ENCODE results near the gene GPSM3.

Gene GPSM3

DNA sequence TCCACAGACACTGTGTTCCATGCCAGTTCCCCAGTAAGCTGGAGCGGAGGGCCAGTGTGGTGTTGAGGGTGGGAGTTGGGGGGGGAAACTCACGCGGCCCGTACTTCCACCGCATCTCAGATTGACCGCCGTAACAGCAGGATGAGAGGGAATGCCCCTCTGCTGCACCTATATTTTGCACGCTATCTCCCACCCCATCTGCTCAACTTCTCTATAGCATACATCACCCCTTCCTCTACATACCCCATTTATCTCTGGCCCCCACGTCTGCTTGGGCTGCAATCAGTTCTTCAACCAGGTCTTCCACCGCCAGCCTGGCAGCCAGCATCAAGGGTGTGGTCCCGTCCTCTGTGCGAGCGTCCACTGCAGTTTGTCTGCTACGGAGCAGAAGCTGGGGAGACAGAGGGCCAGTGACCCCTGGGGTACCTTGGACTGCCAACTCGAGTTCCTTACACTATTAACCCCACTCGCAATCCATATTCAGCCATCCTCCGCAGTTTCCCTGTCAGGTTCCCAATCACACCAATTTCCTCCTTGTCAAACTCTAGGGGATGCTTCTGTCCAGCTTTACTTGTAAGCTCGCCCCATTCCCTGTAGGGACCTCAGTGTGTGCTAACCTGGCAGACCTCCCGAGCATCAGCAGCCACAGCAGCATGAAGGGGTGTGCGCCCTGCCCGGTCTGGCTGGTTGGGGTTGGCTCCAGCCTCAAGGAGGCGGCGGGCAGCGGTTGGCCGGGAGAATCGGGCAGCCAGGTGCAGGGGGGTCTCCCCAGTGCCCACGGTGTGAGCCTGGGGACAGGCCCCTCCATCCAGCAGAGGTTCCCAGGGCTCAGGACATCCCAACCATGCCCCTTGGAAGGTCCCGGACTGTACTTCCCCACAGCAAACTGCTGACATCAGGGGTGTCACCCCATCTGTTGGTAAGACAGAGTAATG, 4.5 kb upstream of the GPSM3 start:
- H3K9ac ChIP-seq (ENCODE audit: low read length): peak overlapping the region; percentile 71
- H3K4me2 ChIP-seq (ENCODE audit: low read depth, low read length, poor library complexity, severe bottlenecking): peak overlapping the region; percentile 72
- no peaks in the 10 kb centered on the region for H3K9me2 ChIP-seq (replicated peaks; ENCODE audit: insufficient read depth, low read length)
- H3K27me3 ChIP-seq (ENCODE audit: low read length): no peaks in the 10 kb centered on the region
- no peaks in the 10 kb centered on the region for H4K20me1 ChIP-seq (ENCODE audit: low read depth, low read length)
- TF ChIP-seq, protein P1, sequence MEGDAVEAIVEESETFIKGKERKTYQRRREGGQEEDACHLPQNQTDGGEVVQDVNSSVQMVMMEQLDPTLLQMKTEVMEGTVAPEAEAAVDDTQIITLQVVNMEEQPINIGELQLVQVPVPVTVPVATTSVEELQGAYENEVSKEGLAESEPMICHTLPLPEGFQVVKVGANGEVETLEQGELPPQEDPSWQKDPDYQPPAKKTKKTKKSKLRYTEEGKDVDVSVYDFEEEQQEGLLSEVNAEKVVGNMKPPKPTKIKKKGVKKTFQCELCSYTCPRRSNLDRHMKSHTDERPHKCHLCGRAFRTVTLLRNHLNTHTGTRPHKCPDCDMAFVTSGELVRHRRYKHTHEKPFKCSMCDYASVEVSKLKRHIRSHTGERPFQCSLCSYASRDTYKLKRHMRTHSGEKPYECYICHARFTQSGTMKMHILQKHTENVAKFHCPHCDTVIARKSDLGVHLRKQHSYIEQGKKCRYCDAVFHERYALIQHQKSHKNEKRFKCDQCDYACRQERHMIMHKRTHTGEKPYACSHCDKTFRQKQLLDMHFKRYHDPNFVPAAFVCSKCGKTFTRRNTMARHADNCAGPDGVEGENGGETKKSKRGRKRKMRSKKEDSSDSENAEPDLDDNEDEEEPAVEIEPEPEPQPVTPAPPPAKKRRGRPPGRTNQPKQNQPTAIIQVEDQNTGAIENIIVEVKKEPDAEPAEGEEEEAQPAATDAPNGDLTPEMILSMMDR (IDR thresholded peaks at IDR 0.05; ENCODE audit: insufficient read depth, low read length, poor library complexity, severe bottlenecking): no peak
- H3K36me3 ChIP-seq (ENCODE audit: low read length): no peaks in the 10 kb centered on the region
- H3K4me3 ChIP-seq (ENCODE audit: insufficient read depth, low read length, poor library complexity, severe bottlenecking): peak overlapping the region; percentile 62
- no peaks in the 10 kb centered on the region for H3K9me3 ChIP-seq (ENCODE audit: insufficient read depth, low read length)
- H3K27ac ChIP-seq (ENCODE audit: low read depth, low read length): no peak overlapping the region
- H3F3A ChIP-seq (ENCODE audit: insufficient read depth): peaks cover 36% of the 10 kb centered on the region
- peak overlapping the region; percentile 16 for H2AFZ ChIP-seq (ENCODE audit: low read depth, low read length, severe bottlenecking)
- peaks cover 5% of the 10 kb centered on the region for H3K79me2 ChIP-seq (ENCODE audit: insufficient read depth, low read length)

DNA sequence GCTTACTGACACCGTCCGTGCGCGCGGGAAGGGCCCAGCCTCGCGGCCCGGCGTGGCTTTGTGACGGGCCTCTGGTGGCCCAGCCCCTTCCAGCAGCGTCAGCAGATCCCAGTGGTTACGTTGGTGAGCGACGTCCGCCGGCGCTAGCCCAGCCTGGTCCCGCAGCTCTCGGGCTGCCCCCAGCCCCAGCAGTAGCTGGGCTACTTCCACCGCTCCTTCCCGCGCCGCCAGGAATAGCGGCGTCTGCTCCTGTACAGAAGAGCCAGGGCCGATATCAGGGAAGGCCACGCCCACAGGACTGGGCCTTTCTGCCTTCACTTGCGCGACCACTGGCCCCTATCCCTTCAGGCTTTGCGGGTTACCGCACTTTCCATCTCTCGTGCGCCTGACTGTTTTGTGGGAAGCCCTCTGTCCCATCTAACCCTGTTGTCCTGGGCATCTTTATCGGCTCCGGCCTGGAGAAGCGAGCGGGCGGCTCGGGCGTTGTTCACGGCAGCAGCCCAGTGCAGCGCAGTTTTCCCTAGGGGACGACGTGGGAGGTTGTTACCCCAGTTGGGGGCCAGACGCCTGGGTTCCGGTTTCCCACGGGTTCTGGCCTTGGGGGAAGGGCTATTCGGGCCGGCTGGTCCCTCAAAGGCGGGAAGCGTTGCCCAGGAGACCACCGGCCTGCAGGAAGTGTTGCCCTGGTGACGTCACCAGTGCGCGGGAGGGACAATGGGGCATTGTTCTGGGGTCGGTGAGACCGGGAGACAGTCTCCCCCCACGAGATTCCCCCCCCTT, 3.6 kb upstream of the GPSM3 start:
- Histone ChIP-seq H2AFZ (ENCODE audit: low read depth, low read length, severe bottlenecking) (peak overlapping the region; percentile 16), H3K4me3 (ENCODE audit: insufficient read depth, low read length, poor library complexity, severe bottlenecking) (peak overlapping the region; percentile 62)
- TF ChIP-seq, protein P1 (IDR thresholded peaks at IDR 0.05; ENCODE audit: insufficient read depth, low read length, poor library complexity, severe bottlenecking): no peak
- TF ChIP-seq EZH2phosphoT487 (conservative IDR thresholded peaks at IDR 0.05; ENCODE audit: low read length): no peak

DNA sequence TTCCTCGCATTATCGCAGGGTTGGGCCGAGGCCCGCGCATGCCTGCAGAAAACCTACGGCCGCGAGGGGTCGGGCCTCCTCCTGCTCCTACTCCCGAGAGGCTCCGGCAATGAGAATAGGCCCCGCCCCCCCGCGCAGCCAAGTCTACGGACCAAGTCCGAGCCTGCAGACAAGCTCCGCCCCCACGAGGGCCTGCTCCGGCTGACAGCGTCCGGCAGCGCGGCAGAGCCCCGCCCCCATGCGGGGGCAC, 3.1 kb upstream of the GPSM3 start:
- Histone ChIP-seq H3K27ac (ENCODE audit: low read depth, low read length) (no peak overlapping the region), H3K27me3 (ENCODE audit: low read length) (no peaks in the 10 kb centered on the region), H3K79me2 (ENCODE audit: insufficient read depth, low read length) (peaks cover 13% of the 10 kb centered on the region), H3K9me2 (replicated peaks; ENCODE audit: insufficient read depth, low read length) (no peaks in the 10 kb centered on the region), H3F3A (ENCODE audit: insufficient read depth) (peaks cover 47% of the 10 kb centered on the region), H3K9ac (ENCODE audit: low read length) (peak overlapping the region; percentile 71), H3K4me2 (ENCODE audit: low read depth, low read length, poor library complexity, severe bottlenecking) (peak overlapping the region; percentile 85), H3K36me3 (ENCODE audit: low read length) (no peaks in the 10 kb centered on the region), H2AFZ (ENCODE audit: low read depth, low read length, severe bottlenecking) (no peak overlapping the region), H4K20me1 (ENCODE audit: low read depth, low read length) (no peaks in the 10 kb centered on the region), H3K9me3 (ENCODE audit: insufficient read depth, low read length) (no peaks in the 10 kb centered on the region), H3K4me3 (ENCODE audit: insufficient read depth, low read length, poor library complexity, severe bottlenecking) (no peak overlapping the region)
- no peak for TF ChIP-seq EZH2phosphoT487 (conservative IDR thresholded peaks at IDR 0.05; ENCODE audit: low read length)
- TF ChIP-seq, protein P1 (IDR thresholded peaks at IDR 0.05; ENCODE audit: insufficient read depth, low read length, poor library complexity, severe bottlenecking): no peak

More for the DNA sequence above, 3.6 kb upstream of the GPSM3 start:
- Histone ChIP-seq H3K9me2 (replicated peaks; ENCODE audit: insufficient read depth, low read length) (no peaks in the 10 kb centered on the region), H3F3A (ENCODE audit: insufficient read depth) (peaks cover 43% of the 10 kb centered on the region), H4K20me1 (ENCODE audit: low read depth, low read length) (no peaks in the 10 kb centered on the region), H3K27ac (ENCODE audit: low read depth, low read length) (peak overlapping the region; percentile 55), H3K9ac (ENCODE audit: low read length) (peak overlapping the region; percentile 71), H3K79me2 (ENCODE audit: insufficient read depth, low read length) (peaks cover 13% of the 10 kb centered on the region), H3K36me3 (ENCODE audit: low read length) (no peaks in the 10 kb centered on the region), H3K4me2 (ENCODE audit: low read depth, low read length, poor library complexity, severe bottlenecking) (peak overlapping the region; percentile 72), H3K9me3 (ENCODE audit: insufficient read depth, low read length) (no peaks in the 10 kb centered on the region), H3K27me3 (ENCODE audit: low read length) (no peaks in the 10 kb centered on the region)
